T-helper 17 cell (primary cell): ENCODE results near the gene FTSJ3. TPM values are rescaled to one million over a fixed set of nuclear protein-coding genes. Genes with fewer than 3 reads are reported as not detected.

ENCODE experiments used
- ATAC-seq: fragments of 150-1000 bp; cut with Tn5 transposase; 2 replicates; pipeline ENCODE4 v1.10.0; 2021; ENCODE audit warnings: mild to moderate bottlenecking, moderate library complexity
- DNase-seq, 3 donors: peaks; one replicate each; pipeline versions ENCODE4 v3.0.0 to v3.0.0-alpha.2; 2020 to 2021
- H3K9me3 ChIP-seq: one replicate; pipeline ENCODE4 v1.7.0; 2013; ENCODE audit warnings: low read length, mild to moderate bottlenecking; ENCODE audit not compliant: control insufficient read depth, poor library complexity, severe bottlenecking
- H3K27ac Mint-ChIP-seq: one replicate; pipeline ENCODE4 v1.8.0; 2022; ENCODE audit warnings: mild to moderate bottlenecking, moderate library complexity, mixed read lengths
- H3K27me3 Mint-ChIP-seq: one replicate; pipeline ENCODE4 v1.8.0; 2022; ENCODE audit warnings: mixed read lengths
- H3K36me3 Mint-ChIP-seq: one replicate; pipeline ENCODE4 v1.8.0; 2022; ENCODE audit warnings: low read depth, mixed read lengths
- H3K4me1 Mint-ChIP-seq: one replicate; pipeline ENCODE4 v1.8.0; 2022; ENCODE audit warnings: mild to moderate bottlenecking, mixed read lengths
- H3K4me3 Mint-ChIP-seq: one replicate; pipeline ENCODE4 v1.8.0; 2022; ENCODE audit warnings: mild to moderate bottlenecking, moderate library complexity, mixed read lengths
- total RNA-seq, 4 donors: library from RNA in 2 of 4; stranded (reverse) in 2 of 4; gene quantifications; one replicate each; pipeline ENCODE4 v1.2.3 and lab custom pipeline; 2022 to 2026

Gene FTSJ3
- total RNA-seq, 2 donors from 2014 or later: 44.2 to 54.3 TPM

GRCh38 chr17:63785556-63785955 lies 41.9 kb downstream of the FTSJ3 start:
- H3K4me1 Mint-ChIP-seq: peaks cover 24% of the 10 kb centered on the region
- peak overlapping the region; percentile 49 for H3K27ac Mint-ChIP-seq
- DNase-seq (no peak), ATAC-seq (no peak)
- peaks cover 10% of the 10 kb centered on the region for H3K36me3 Mint-ChIP-seq
- no peaks in the 10 kb centered on the region for H3K9me3 ChIP-seq
- H3K27me3 Mint-ChIP-seq: no peaks in the 10 kb centered on the region
- no peak overlapping the region for H3K4me3 Mint-ChIP-seq

- no peak for ATAC-seq
- H3K4me3 Mint-ChIP-seq: no peak overlapping the region
- DNase-seq: no peak
- no peaks in the 10 kb centered on the region for H3K27me3 Mint-ChIP-seq
- H3K36me3 Mint-ChIP-seq: peaks cover 13% of the 10 kb centered on the region
- H3K27ac Mint-ChIP-seq: peak overlapping the region; percentile 72
- peaks cover 34% of the 10 kb centered on the region for H3K4me1 Mint-ChIP-seq
- no peaks in the 10 kb centered on the region for H3K9me3 ChIP-seq
Observed at GRCh38 chr17:63783522-63783921, 43.9 kb downstream of the FTSJ3 start.

GRCh38 chr17:63780928-63781327 lies 46.5 kb downstream of the FTSJ3 start:
- H3K27me3 Mint-ChIP-seq: no peaks in the 10 kb centered on the region
- ATAC-seq (no peak), DNase-seq (no peak)
- peaks cover 52% of the 10 kb centered on the region for H3K4me1 Mint-ChIP-seq
- H3K27ac Mint-ChIP-seq: peak overlapping the region; percentile 72
- peaks cover 13% of the 10 kb centered on the region for H3K36me3 Mint-ChIP-seq
- no peak overlapping the region for H3K4me3 Mint-ChIP-seq
- no peaks in the 10 kb centered on the region for H3K9me3 ChIP-seq

DNA sequence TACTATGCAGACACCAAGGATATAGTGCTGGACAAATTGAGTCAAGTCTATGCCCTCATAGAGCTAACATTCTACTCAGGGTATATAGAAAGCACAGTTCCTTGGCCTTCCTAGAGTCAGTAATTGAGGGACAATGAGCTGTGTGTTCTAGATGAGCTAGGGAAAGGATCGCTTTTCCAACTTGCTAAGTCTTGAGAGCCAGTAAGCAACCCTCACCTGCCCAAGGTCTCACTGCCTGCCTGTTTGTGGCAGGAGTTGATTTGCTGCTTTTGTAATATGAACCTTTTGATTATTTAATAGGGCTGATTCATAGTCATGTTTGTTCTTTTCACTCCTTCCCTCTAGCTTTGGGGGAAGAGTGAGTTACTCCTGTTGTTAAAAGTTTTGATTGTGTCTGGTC lies 47.0 kb downstream of the FTSJ3 start:
- H3K27ac Mint-ChIP-seq: peak overlapping the region; percentile 72
- no peak for DNase-seq
- H3K36me3 Mint-ChIP-seq: peaks cover 13% of the 10 kb centered on the region
- ATAC-seq: no peak
- no peaks in the 10 kb centered on the region for H3K27me3 Mint-ChIP-seq
- H3K4me3 Mint-ChIP-seq: no peak overlapping the region
- H3K4me1 Mint-ChIP-seq: peaks cover 54% of the 10 kb centered on the region
- no peaks in the 10 kb centered on the region for H3K9me3 ChIP-seq

DNA sequence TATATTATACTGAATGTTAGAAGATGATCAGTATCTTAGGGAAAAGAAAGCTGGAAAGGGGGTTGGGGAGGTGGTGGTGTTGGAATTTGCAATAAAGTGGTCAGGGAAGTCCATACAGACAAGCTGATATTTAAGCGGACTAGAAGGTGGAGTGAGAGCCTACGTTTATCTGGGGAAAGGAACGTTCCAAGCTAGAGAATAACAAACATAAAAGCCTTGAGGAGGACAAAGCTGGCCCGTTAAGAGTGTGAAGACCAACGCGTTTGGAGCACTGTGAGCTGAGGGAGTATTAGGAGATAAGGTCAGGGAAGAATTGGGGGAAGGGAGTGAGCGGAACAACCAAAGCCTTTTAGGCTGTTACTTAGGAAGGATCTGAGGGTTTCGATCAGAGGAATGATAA lies 52.0 kb downstream of the FTSJ3 start:
- Mint-ChIP-seq H3K4me3 (peak overlapping the region; percentile 95), H3K27me3 (no peaks in the 10 kb centered on the region), H3K27ac (peak overlapping the region; percentile 97), H3K36me3 (peaks cover 3% of the 10 kb centered on the region), H3K4me1 (peaks cover 53% of the 10 kb centered on the region)
- DNase-seq (no peak), ATAC-seq (no peak)
- no peaks in the 10 kb centered on the region for H3K9me3 ChIP-seq

DNA sequence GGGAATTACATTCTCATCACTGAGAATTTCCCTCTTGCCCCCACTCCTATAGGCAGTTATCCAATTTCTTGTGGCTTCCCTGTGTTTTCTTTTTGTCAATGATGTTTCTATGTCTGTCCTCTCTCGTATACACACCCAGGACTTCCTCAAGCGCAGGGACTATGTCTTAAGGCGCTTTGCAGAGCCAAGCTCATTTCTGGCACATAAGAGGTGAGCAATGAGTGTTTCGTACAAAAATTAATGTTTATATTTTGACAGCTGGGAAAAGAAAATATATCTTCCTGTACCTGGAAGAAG lies 52.5 kb downstream of the FTSJ3 start:
- Mint-ChIP-seq H3K27me3 (no peaks in the 10 kb centered on the region), H3K4me3 (peak overlapping the region; percentile 95), H3K36me3 (peaks cover 6% of the 10 kb centered on the region), H3K27ac (peak overlapping the region; percentile 97), H3K4me1 (peaks cover 54% of the 10 kb centered on the region)
- ATAC-seq: no peak
- H3K9me3 ChIP-seq: no peaks in the 10 kb centered on the region
- DNase-seq: no peak

GRCh38 chr17:63774141-63774968 lies 53.1 kb downstream of the FTSJ3 start, which contains the start of gene DDX42:
TSS of gene DDX42 (plus strand) at chr17:63774170. CDS start at chr17:63787050, 12,880 bp downstream.
- ATAC-seq (no peak), DNase-seq (peak; percentile 17 to 87 (median 81))
- peak within 1 kb of the TSS; percentile 97 for H3K27ac Mint-ChIP-seq
- peaks cover 3% of the 10 kb centered on the region for H3K36me3 Mint-ChIP-seq
- no peaks in the 10 kb centered on the region for H3K9me3 ChIP-seq
- peaks cover 49% of the 10 kb centered on the region for H3K4me1 Mint-ChIP-seq
- H3K4me3 Mint-ChIP-seq: peak within 1 kb of the TSS; percentile 95
- no peaks in the 10 kb centered on the region for H3K27me3 Mint-ChIP-seq

DNA sequence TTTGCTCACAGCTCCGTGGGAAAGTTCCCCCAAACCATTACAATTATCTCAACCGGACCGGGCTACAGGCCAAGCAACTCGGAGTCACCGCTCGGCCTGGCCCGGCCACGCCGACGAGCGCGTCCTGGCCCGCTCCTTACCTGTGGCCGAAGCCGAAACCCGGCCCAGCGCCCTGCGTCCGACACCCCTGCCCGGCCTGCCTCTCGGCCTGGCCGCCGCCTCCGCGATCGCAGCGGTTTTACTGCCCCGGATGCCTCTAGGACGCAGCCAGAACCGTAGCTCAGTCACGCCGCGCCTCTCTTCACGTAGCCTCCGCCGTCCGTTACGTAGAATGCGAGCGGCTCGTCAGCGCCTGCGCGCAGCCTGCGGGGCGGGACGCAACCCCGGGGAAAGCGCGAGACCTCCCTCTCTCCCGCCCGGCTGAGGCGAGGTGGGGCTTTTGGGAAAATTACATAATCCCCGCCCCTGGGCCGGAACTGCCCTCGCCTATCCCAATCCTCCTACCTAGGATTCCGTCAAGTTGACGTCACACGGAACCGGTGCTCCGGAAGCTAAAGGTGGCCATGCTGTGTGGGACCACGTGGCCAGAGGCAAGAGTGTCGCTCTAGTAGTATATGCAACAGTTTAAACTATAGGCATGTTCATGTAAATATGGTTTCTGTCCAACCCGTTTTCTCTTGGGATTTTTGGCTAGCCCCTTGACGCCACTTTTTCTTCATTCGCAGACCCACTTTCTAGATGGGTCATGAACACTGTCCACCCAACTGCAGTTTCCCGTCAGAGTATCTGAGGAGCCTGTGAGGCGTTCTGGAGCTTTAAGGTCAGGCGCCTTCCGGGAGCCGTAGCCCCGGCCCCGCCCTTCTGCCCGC lies 54.0 kb downstream of the FTSJ3 start, which contains the start of gene CCDC47:
TSS of gene CCDC47 (minus strand) at position 326 of the 869 bp plus-strand sequence. CDS start 7,422 bp downstream, outside the sequence.
- Mint-ChIP-seq H3K36me3 (peaks cover 2% of the 10 kb centered on the region), H3K27ac (peak within 1 kb of the TSS; percentile 97), H3K27me3 (no peaks in the 10 kb centered on the region), H3K4me1 (peaks cover 50% of the 10 kb centered on the region), H3K4me3 (peak within 1 kb of the TSS; percentile 95)
- peak; percentile 85 for ATAC-seq
- peak; percentile 95 to 98 (median 95) for DNase-seq
- no peaks in the 10 kb centered on the region for H3K9me3 ChIP-seq

- Mint-ChIP-seq H3K4me3 (peak overlapping the region; percentile 95), H3K4me1 (peaks cover 47% of the 10 kb centered on the region), H3K36me3 (peaks cover 2% of the 10 kb centered on the region), H3K27ac (peak overlapping the region; percentile 97), H3K27me3 (no peaks in the 10 kb centered on the region)
- H3K9me3 ChIP-seq: no peaks in the 10 kb centered on the region
- no peak for DNase-seq
- ATAC-seq: no peak
Observed at GRCh38 chr17:63772801-63773271, 54.6 kb downstream of the FTSJ3 start.

Other genes starting within 250 kb of the FTSJ3 start
- gene TACO1, start 226.8 kb downstream of the FTSJ3 start, total RNA-seq: 10 to 100 TPM; 11.0 to 11.8 TPM
- 10 to 100 TPM; 74.1 to 85.0 TPM for gene MAP3K3, start 205.2 kb downstream of the FTSJ3 start, total RNA-seq
- gene LIMD2, start 127.5 kb downstream of the FTSJ3 start, total RNA-seq: 100 to 1,000 TPM; 451 to 473 TPM
- 10 to 100 TPM; 44.5 to 50.2 TPM for gene STRADA, start 85.9 kb downstream of the FTSJ3 start, total RNA-seq
- 10 to 100 TPM; 32.6 to 33.5 TPM for gene CCDC47, start 54.1 kb downstream of the FTSJ3 start, total RNA-seq
- 10 to 100 TPM; 81.6 to 93.6 TPM for gene DDX42, start 53.5 kb downstream of the FTSJ3 start, total RNA-seq
- 10 to 100 TPM; 83.5 to 92.2 TPM for gene PSMC5, start 232 bp downstream of the FTSJ3 start, total RNA-seq
- 100 to 1,000 TPM in 1 of 2 donors, 10 to 100 TPM in 1; 95.3 to 106 TPM for gene SMARCD2, start 15.0 kb upstream of the FTSJ3 start, total RNA-seq
- gene CSH2, start 46.0 kb upstream of the FTSJ3 start, total RNA-seq: 1 to 10 TPM; 3.6 to 4.0 TPM
- gene GH2, start 54.3 kb upstream of the FTSJ3 start, total RNA-seq: not detected
- gene CSH1, start 68.9 kb upstream of the FTSJ3 start, total RNA-seq: 10 to 100 TPM in 1 of 2 donors, 1 to 10 TPM in 1; 9.9 to 11.3 TPM
- not detected for gene CSHL1, start 83.6 kb upstream of the FTSJ3 start, total RNA-seq
- gene GH1, start 91.2 kb upstream of the FTSJ3 start, total RNA-seq: not detected
- gene CD79B, start 104.7 kb upstream of the FTSJ3 start, total RNA-seq: 10 to 100 TPM; 19.5 to 31.1 TPM
- under 1 TPM; 0.02 to 0.16 TPM for gene SCN4A, start 145.3 kb upstream of the FTSJ3 start, total RNA-seq
- 1 to 10 TPM; 1.7 to 3.3 TPM for gene PRR29, start 170.7 kb upstream of the FTSJ3 start, total RNA-seq
- gene ICAM2, start 193.0 kb upstream of the FTSJ3 start, total RNA-seq: 100 to 1,000 TPM; 113 to 115 TPM